Measurements from ENCODE around the gene SRP68. TPM values are rescaled to one million over a fixed set of nuclear protein-coding genes. Genes with fewer than 3 reads are reported as not detected.

Gene SRP68
- total RNA-seq, 1 experiment from 2014 or later, result 106 TPM

DNA sequence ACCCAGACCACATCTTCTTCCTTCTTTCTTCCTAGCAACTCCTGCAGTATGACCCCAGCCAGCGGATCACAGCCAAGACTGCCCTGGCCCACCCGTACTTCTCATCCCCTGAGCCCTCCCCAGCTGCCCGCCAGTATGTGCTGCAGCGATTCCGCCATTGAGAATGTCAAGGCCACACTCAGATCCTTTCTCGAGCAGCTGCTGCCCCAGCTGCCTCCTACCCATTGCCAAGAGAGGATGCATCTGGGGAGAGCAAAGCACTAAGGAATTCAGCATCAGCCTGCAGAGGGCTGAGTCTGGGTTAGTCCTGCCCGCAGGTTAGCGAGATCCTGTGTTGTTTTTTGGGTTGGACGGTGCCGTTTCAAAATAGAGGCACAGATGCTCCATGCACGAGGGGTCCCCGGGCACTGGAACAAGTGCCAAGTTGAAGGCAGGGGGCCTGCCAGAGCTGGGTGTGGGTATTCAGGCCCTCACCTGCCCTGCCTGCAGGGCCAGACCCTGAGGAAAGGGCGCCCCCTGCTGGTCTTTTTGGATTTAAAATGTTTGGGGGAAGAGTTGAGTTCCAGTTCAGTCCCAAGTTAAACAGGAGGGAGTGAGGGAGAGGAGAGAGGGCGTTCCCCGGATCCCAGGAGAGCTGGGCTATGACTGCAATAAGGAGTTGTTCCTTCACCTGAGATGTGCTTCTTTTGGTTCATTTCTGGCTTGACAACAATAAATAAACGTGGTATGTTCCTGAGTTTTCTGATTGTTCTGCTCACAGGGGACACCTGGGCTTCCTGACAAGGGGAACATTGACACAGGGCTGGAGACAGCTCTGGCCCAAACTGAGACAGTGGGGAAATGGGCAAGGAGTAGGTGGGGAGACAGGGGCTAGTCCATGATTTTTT is 66.8 kb downstream of the SRP68 start:
- TF ChIP-seq, protein P1, sequence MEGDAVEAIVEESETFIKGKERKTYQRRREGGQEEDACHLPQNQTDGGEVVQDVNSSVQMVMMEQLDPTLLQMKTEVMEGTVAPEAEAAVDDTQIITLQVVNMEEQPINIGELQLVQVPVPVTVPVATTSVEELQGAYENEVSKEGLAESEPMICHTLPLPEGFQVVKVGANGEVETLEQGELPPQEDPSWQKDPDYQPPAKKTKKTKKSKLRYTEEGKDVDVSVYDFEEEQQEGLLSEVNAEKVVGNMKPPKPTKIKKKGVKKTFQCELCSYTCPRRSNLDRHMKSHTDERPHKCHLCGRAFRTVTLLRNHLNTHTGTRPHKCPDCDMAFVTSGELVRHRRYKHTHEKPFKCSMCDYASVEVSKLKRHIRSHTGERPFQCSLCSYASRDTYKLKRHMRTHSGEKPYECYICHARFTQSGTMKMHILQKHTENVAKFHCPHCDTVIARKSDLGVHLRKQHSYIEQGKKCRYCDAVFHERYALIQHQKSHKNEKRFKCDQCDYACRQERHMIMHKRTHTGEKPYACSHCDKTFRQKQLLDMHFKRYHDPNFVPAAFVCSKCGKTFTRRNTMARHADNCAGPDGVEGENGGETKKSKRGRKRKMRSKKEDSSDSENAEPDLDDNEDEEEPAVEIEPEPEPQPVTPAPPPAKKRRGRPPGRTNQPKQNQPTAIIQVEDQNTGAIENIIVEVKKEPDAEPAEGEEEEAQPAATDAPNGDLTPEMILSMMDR (IDR thresholded peaks at IDR 0.05; ENCODE audit: unreplicated experiment), result peak; percentile 72
- ChIA-PET POLR2A (interaction anchor here (0.9 to 4.3 kb wide), 4 partner anchors 8 to 100 kb away, joined by 3 to 24 read pairs (median 4); partner anchors contain the start of genes EVPL and MRPL38), CTCF (interaction anchor here (0.6 to 2.4 kb wide), 24 partner anchors 9 to 262 kb away, joined by 3 to 17 read pairs (median 3); partner anchors contain the start of genes EXOC7 and MRPL38)
- no peak overlapping the region for H3K4me3 Mint-ChIP-seq (ENCODE audit: unreplicated experiment)
- peak; percentile 75 for DNase-seq (ENCODE audit: unreplicated experiment)
- no peaks in the 10 kb centered on the region for H3K27me3 Mint-ChIP-seq (ENCODE audit: insufficient read depth, unreplicated experiment)
- BruUV-seq (replicated peaks), result no TSS peak
- intact Hi-C loops (cut with micrococcal nuclease), result loop anchor here (1.0 to 5.0 kb wide), 2 partner anchors 100 to 243 kb away; no protein-coding TSS in a partner anchor
- peaks cover 6% of the 10 kb centered on the region for H3K4me1 Mint-ChIP-seq (ENCODE audit: insufficient read depth, unreplicated experiment)
- H3K27ac Mint-ChIP-seq (ENCODE audit: low read depth, unreplicated experiment), result no peak overlapping the region
- H3K9me3 Mint-ChIP-seq (ENCODE audit: unreplicated experiment), result no peaks in the 10 kb centered on the region
- H3K36me3 Mint-ChIP-seq (ENCODE audit: insufficient read depth, unreplicated experiment), result peaks cover 19% of the 10 kb centered on the region

DNA sequence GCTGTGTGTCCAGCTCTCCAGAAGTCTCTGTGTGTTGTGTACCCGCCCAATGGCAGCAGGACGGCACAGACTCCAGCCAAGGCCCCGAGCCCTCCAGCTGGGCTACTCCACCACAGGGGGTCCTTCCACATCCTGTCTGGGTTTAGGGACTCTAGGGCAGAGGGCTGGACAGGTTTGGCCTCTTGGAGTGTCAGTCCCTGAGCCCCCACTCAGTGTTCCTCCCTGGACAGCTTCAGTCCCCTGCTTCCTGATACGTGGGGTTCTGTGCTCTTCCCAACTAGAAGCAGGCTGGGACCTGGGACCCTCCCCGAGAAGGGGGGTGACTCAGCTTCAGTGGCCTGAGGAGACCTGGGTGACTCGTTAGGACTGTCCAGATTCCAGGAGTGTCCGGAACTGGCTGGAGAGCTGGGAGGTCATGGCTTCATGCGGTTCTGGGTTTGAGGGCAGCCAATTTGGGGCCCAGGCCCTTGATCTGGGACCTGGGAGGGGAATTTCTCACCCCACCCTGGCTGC is 67.5 kb downstream of the SRP68 start:
- no peaks in the 10 kb centered on the region for H3K27me3 Mint-ChIP-seq (ENCODE audit: insufficient read depth, unreplicated experiment)
- DNase-seq (ENCODE audit: unreplicated experiment), result no peak
- H3K36me3 Mint-ChIP-seq (ENCODE audit: insufficient read depth, unreplicated experiment), result peaks cover 12% of the 10 kb centered on the region
- H3K9me3 Mint-ChIP-seq (ENCODE audit: unreplicated experiment), result no peaks in the 10 kb centered on the region
- TF ChIP-seq, protein P1 (IDR thresholded peaks at IDR 0.05; ENCODE audit: unreplicated experiment), result no peak
- intact Hi-C loops (cut with micrococcal nuclease), result loop anchor here (1.0 to 5.0 kb wide), 2 partner anchors 100 to 243 kb away; no protein-coding TSS in a partner anchor
- ChIA-PET CTCF (interaction anchor here (0.8 to 3.6 kb wide), 17 partner anchors 9 to 372 kb away, joined by 3 to 19 read pairs (median 5); partner anchors contain the start of genes EXOC7, MRPL38 and SMIM5), POLR2A (interaction anchor here (0.9 to 4.3 kb wide), 3 partner anchors 8 to 99 kb away, joined by 3 to 24 read pairs (median 5); partner anchors contain the start of gene MRPL38)
- no peak overlapping the region for H3K27ac Mint-ChIP-seq (ENCODE audit: low read depth, unreplicated experiment)
- peaks cover 6% of the 10 kb centered on the region for H3K4me1 Mint-ChIP-seq (ENCODE audit: insufficient read depth, unreplicated experiment)
- BruUV-seq (replicated peaks), result no TSS peak
- H3K4me3 Mint-ChIP-seq (ENCODE audit: unreplicated experiment), result no peak overlapping the region

DNA sequence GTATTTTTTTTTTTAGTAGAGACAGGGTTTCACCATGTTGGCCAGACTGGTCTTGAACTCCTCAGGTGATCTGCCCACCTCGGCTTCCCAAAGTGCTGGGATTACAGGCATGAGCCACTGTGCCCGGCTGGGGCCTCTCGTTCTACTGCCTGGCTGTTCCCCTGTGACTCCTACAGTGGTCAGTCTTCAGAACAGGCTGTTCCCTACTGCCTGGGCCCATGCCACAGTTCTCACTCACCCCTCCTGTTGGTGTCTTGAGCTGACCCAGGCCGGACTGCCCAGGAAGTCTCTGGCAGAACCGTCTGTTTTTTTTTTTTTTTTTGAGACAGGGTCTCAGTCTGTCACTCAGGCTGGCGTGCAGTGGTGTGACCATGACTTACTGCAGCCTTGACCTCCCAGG is 68.4 kb downstream of the SRP68 start:
- no peak overlapping the region for H3K27ac Mint-ChIP-seq (ENCODE audit: low read depth, unreplicated experiment)
- CTCF ChIA-PET, result interaction anchor here (0.6 to 3.6 kb wide), 10 partner anchors 10 to 371 kb away, joined by 3 to 19 read pairs (median 6); partner anchors contain the start of gene SMIM5
- BruUV-seq (replicated peaks), result no TSS peak

More for the DNA sequence above, 68.4 kb downstream of the SRP68 start:
- TF ChIP-seq, protein P1 (IDR thresholded peaks at IDR 0.05; ENCODE audit: unreplicated experiment), result no peak
- no peaks in the 10 kb centered on the region for H3K9me3 Mint-ChIP-seq (ENCODE audit: unreplicated experiment)
- no peak for DNase-seq (ENCODE audit: unreplicated experiment)
- intact Hi-C loops (cut with micrococcal nuclease), result no loop called here
- no peaks in the 10 kb centered on the region for H3K27me3 Mint-ChIP-seq (ENCODE audit: insufficient read depth, unreplicated experiment)
- H3K4me1 Mint-ChIP-seq (ENCODE audit: insufficient read depth, unreplicated experiment), result peaks cover 6% of the 10 kb centered on the region
- POLR2A ChIA-PET, result interaction anchor here (4.3 kb wide), 1 partner anchor 98 kb away, joined by 24 read pairs; the partner anchor contains the start of gene MRPL38
- H3K4me3 Mint-ChIP-seq (ENCODE audit: unreplicated experiment), result no peak overlapping the region
- H3K36me3 Mint-ChIP-seq (ENCODE audit: insufficient read depth, unreplicated experiment), result peaks cover 17% of the 10 kb centered on the region
